HepG2 (cell line): ENCODE results near the gene SELENOT. TPM values are rescaled to one million over a fixed set of nuclear protein-coding genes. Genes with fewer than 3 reads are reported as not detected.

ENCODE experiments used
- MYNN ChIP-seq: sonication (generic); formaldehyde crosslinking; IDR thresholded peaks from 2 replicates; pipeline ENCODE4 v1.4.0; 2020; ENCODE audit warnings: mild to moderate bottlenecking, low read depth, missing genetic modification reagents
- SNAPC2 ChIP-seq: sonication (generic); formaldehyde crosslinking; IDR thresholded peaks from 2 replicates; pipeline ENCODE4 v1.8.1; 2022; ENCODE audit warnings: mild to moderate bottlenecking, missing genetic modification reagents
- SOX6 ChIP-seq, 2 experiments: fragments of 450-650 bp in 1 of 2; sonication (generic) in 1 of 2; formaldehyde crosslinking in 1 of 2; IDR thresholded peaks; 2 replicates each; pipeline versions ENCODE4 v1.4.0 to v1.6.1; 2017 to 2020; ENCODE audit warnings: antibody characterized with exemption in 1 of 2, mild to moderate bottlenecking in 1 of 2, missing genetic modification reagents in 1 of 2
- XRCC5 ChIP-seq: fragments of 200-400 bp; formaldehyde crosslinking; optimal IDR thresholded peaks from 2 replicates; pipeline ENCODE3; 2017; ENCODE audit warnings: mild to moderate bottlenecking, low read length
- ZNF12 ChIP-seq: sonication (generic); formaldehyde crosslinking; IDR thresholded peaks from 2 replicates; pipeline ENCODE4 v1.5.0; 2020; ENCODE audit warnings: missing genetic modification reagents
- ZNF234 ChIP-seq: sonication (generic); formaldehyde crosslinking; conservative IDR thresholded peaks from 2 replicates; pipeline ENCODE4 v1.5.1; 2020; ENCODE audit warnings: mild to moderate bottlenecking, missing genetic modification reagents
- ZNF512B ChIP-seq: sonication (generic); formaldehyde crosslinking; IDR thresholded peaks from 2 replicates; pipeline ENCODE4 v1.5.1; 2020; ENCODE audit warnings: missing genetic modification reagents, mild to moderate bottlenecking, borderline replicate concordance
- ZNF768 ChIP-seq: sonication (generic); formaldehyde crosslinking; IDR thresholded peaks from 2 replicates; pipeline ENCODE4 v1.4.0; 2020; ENCODE audit warnings: missing genetic modification reagents
- polyA plus RNA-seq, 8 experiments: library from polyadenylated mRNA; depleted of rRNA in 3 of 8; stranded (reverse) in 7 of 8; unstranded in 1 of 8; fragments of >200 nt; fragmentation: Illumina TruSeq in 4 of 8; extraction: Trizol in 4 of 8; gene quantifications; 2 replicates each; pipeline versions ENCODE4 v1.2.1 to v1.2.3, GENCODE V29; 2011 to 2016; ENCODE audit warnings: low read depth in 4 of 8, missing spikeins in 1 of 8, mixed read lengths in 1 of 8; ENCODE audit not compliant: insufficient read depth in 1 of 8
- total RNA-seq, 5 experiments: library from RNA; depleted of rRNA; stranded (reverse); fragments of >200 nt; fragmentation: Illumina TruSeq; extraction: Trizol; gene quantifications; 2 replicates each; pipeline ENCODE4 v1.2.3, GENCODE V29; 2016; ENCODE audit warnings: low read depth in 1 of 5
- TF ChIP-seq, protein P1 (sequence below): sonication (generic); formaldehyde crosslinking; IDR thresholded peaks from 2 replicates; pipeline ENCODE4 v1.5.0; 2020; ENCODE audit warnings: mild to moderate bottlenecking, missing genetic modification reagents, borderline replicate concordance
- TF ChIP-seq, protein P2 (sequence below): sonication (generic); formaldehyde crosslinking; IDR thresholded peaks from 2 replicates; pipeline ENCODE4 v1.5.0; 2020; ENCODE audit warnings: mild to moderate bottlenecking, missing genetic modification reagents
- TF ChIP-seq, protein P3 (sequence below): sonication (generic); formaldehyde crosslinking; IDR thresholded peaks from 2 replicates; pipeline ENCODE4 v1.8.0; 2022; ENCODE audit warnings: missing genetic modification reagents, mild to moderate bottlenecking, moderate library complexity, borderline replicate concordance

SELENOT gene
- total and polyA plus RNA-seq, 2 of the 13 experiments (the other 11 are each of a cell fraction or from before 2014, with no cell fraction given) = 122 to 273 TPM

DNA sequence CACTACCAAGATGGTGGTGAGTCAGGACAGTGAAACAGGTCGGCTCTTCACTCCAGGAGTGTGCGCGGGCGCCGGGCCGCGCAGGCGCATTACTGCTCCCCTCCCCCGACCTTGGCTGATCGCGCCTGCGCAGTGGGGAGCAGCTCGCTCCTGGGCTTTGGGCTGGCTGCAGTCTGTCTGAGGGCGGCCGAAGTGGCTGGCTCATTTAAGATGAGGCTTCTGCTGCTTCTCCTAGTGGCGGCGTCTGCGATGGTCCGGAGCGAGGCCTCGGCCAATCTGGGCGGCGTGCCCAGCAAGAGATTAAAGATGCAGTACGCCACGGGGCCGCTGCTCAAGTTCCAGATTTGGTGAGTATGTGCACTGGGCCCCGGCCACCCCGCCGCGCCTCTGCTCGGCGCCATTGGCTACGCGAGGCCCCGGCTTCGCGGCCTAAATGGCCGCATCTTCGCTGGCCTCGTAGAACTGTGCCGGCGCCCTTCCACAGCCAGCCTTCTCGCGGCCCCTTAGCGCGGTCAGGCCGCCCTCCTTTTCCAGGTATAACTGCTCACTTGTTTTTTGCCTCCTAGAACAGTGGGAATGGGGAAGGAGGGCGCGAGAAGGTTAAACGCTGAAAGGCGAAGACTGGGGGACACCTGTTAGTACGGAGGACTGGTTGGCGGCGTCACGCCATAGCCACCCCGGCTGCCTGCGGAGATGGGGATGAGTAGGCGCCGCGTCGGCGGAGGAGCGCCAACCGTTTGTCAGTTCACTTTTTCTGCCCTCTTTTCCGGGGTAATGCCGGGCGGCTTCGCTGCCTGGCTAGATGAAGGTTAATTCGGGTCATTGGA is at the start of gene SELENOT (continued):
- TF ChIP-seq ZNF512B (CRISPR knock-in tag) (peak; percentile 45; the same call in 1 of the 2 replicates), SNAPC2 (CRISPR knock-in tag) (no peak), XRCC5 (peak; percentile 87), ZNF768 (CRISPR knock-in tag) (peak; percentile 87; the same call in 1 of the 2 replicates), SOX6 (IDR thresholded peaks at IDR 0.05) (no peak), SOX6 (CRISPR knock-in tag; IDR thresholded peaks at IDR 0.05) (peak; percentile 31), ZNF234 (CRISPR knock-in tag) (no peak), ZNF12 (CRISPR knock-in tag) (peak; percentile 69; the same call in 1 of the 2 replicates), MYNN (CRISPR knock-in tag) (0 out of 2 replicates have a peak, but pooled peaks have one; percentile 82)
- TF ChIP-seq, protein P1, sequence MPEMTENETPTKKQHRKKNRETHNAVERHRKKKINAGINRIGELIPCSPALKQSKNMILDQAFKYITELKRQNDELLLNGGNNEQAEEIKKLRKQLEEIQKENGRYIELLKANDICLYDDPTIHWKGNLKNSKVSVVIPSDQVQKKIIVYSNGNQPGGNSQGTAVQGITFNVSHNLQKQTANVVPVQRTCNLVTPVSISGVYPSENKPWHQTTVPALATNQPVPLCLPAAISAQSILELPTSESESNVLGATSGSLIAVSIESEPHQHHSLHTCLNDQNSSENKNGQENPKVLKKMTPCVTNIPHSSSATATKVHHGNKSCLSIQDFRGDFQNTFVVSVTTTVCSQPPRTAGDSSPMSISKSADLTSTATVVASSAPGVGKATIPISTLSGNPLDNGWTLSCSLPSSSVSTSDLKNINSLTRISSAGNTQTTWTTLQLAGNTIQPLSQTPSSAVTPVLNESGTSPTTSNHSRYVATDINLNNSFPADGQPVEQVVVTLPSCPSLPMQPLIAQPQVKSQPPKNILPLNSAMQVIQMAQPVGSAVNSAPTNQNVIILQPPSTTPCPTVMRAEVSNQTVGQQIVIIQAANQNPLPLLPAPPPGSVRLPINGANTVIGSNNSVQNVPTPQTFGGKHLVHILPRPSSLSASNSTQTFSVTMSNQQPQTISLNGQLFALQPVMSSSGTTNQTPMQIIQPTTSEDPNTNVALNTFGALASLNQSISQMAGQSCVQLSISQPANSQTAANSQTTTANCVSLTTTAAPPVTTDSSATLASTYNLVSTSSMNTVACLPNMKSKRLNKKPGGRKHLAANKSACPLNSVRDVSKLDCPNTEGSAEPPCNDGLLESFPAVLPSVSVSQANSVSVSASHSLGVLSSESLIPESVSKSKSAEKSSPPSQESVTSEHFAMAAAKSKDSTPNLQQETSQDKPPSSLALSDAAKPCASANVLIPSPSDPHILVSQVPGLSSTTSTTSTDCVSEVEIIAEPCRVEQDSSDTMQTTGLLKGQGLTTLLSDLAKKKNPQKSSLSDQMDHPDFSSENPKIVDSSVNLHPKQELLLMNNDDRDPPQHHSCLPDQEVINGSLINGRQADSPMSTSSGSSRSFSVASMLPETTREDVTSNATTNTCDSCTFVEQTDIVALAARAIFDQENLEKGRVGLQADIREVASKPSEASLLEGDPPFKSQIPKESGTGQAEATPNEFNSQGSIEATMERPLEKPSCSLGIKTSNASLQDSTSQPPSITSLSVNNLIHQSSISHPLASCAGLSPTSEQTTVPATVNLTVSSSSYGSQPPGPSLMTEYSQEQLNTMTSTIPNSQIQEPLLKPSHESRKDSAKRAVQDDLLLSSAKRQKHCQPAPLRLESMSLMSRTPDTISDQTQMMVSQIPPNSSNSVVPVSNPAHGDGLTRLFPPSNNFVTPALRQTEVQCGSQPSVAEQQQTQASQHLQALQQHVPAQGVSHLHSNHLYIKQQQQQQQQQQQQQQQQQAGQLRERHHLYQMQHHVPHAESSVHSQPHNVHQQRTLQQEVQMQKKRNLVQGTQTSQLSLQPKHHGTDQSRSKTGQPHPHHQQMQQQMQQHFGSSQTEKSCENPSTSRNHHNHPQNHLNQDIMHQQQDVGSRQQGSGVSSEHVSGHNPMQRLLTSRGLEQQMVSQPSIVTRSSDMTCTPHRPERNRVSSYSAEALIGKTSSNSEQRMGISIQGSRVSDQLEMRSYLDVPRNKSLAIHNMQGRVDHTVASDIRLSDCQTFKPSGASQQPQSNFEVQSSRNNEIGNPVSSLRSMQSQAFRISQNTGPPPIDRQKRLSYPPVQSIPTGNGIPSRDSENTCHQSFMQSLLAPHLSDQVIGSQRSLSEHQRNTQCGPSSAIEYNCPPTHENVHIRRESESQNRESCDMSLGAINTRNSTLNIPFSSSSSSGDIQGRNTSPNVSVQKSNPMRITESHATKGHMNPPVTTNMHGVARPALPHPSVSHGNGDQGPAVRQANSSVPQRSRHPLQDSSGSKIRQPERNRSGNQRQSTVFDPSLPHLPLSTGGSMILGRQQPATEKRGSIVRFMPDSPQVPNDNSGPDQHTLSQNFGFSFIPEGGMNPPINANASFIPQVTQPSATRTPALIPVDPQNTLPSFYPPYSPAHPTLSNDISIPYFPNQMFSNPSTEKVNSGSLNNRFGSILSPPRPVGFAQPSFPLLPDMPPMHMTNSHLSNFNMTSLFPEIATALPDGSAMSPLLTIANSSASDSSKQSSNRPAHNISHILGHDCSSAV (CRISPR knock-in tag) = no peak
- TF ChIP-seq, protein P2, sequence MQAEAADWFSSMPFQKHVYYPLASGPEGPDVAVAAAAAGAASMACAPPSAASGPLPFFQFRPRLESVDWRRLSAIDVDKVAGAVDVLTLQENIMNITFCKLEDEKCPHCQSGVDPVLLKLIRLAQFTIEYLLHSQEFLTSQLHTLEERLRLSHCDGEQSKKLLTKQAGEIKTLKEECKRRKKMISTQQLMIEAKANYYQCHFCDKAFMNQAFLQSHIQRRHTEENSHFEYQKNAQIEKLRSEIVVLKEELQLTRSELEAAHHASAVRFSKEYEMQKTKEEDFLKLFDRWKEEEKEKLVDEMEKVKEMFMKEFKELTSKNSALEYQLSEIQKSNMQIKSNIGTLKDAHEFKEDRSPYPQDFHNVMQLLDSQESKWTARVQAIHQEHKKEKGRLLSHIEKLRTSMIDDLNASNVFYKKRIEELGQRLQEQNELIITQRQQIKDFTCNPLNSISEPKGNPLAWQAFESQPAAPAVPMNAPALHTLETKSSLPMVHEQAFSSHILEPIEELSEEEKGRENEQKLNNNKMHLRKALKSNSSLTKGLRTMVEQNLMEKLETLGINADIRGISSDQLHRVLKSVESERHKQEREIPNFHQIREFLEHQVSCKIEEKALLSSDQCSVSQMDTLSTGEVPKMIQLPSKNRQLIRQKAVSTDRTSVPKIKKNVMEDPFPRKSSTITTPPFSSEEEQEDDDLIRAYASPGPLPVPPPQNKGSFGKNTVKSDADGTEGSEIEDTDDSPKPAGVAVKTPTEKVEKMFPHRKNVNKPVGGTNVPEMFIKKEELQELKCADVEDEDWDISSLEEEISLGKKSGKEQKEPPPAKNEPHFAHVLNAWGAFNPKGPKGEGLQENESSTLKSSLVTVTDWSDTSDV (CRISPR knock-in tag) = peak; percentile 88; the same call in 1 of the 2 replicates
- TF ChIP-seq, protein P3, sequence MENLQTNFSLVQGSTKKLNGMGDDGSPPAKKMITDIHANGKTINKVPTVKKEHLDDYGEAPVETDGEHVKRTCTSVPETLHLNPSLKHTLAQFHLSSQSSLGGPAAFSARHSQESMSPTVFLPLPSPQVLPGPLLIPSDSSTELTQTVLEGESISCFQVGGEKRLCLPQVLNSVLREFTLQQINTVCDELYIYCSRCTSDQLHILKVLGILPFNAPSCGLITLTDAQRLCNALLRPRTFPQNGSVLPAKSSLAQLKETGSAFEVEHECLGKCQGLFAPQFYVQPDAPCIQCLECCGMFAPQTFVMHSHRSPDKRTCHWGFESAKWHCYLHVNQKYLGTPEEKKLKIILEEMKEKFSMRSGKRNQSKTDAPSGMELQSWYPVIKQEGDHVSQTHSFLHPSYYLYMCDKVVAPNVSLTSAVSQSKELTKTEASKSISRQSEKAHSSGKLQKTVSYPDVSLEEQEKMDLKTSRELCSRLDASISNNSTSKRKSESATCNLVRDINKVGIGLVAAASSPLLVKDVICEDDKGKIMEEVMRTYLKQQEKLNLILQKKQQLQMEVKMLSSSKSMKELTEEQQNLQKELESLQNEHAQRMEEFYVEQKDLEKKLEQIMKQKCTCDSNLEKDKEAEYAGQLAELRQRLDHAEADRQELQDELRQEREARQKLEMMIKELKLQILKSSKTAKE (CRISPR knock-in tag) = no peak
